Neural crest cell (in vitro differentiated cells): ENCODE results near the gene ERAP2. TPM values are rescaled to one million over a fixed set of nuclear protein-coding genes. Genes with fewer than 3 reads are reported as not detected.

Experiments used
- DNase-seq: peaks from one replicate; pipeline ENCODE4 v3.0.0; 2021; ENCODE audit warnings: low read depth, mixed read lengths, low spot score
- H3K27ac Mint-ChIP-seq: one replicate; pipeline ENCODE4 v1.8.0; 2021; ENCODE audit warnings: mild to moderate bottlenecking, mixed read lengths; ENCODE audit not compliant: unreplicated experiment
- H3K27me3 Mint-ChIP-seq: 2 replicates; pipeline ENCODE4 v1.8.0; 2021; ENCODE audit warnings: low read depth, mild to moderate bottlenecking, mixed read lengths
- H3K36me3 Mint-ChIP-seq: 2 replicates; pipeline ENCODE4 v1.8.0; 2021; ENCODE audit warnings: low read depth, mild to moderate bottlenecking, mixed read lengths
- H3K4me1 Mint-ChIP-seq: 2 replicates; pipeline ENCODE4 v1.8.0; 2021; ENCODE audit warnings: mixed read lengths
- H3K4me3 Mint-ChIP-seq: one replicate; pipeline ENCODE4 v1.8.0; 2021; ENCODE audit warnings: mild to moderate bottlenecking, mixed read lengths
- H3K9me3 Mint-ChIP-seq: 2 replicates; pipeline ENCODE4 v1.8.0; 2021; ENCODE audit warnings: mixed read lengths
- CTCF ChIP-seq: fragments of 200-600 bp; sonication (generic); conservative IDR thresholded peaks from 2 replicates; pipeline ENCODE4 v1.5.0; 2021; ENCODE audit warnings: antibody characterized with exemption, mild to moderate bottlenecking
- total RNA-seq: library from RNA; stranded (reverse); gene quantifications from 2 replicates; pipeline ENCODE4 v1.2.1, GENCODE V29; 2021

ERAP2 gene
- total RNA-seq, 1 donor from 2014 or later, result not detected

GRCh38 chr5:96940586-96940985 lies 64.3 kb downstream of the ERAP2 start:
- Mint-ChIP-seq H3K4me3 (peak overlapping the region; percentile 58), H3K9me3 (peaks cover 2% of the 10 kb centered on the region), H3K4me1 (peaks cover 14% of the 10 kb centered on the region), H3K27me3 (no peaks in the 10 kb centered on the region), H3K27ac (no peak overlapping the region), H3K36me3 (peaks cover 7% of the 10 kb centered on the region)
- no peak for DNase-seq
- no peak for TF ChIP-seq CTCF

GRCh38 chr5:96941140-96941539 lies 64.8 kb downstream of the ERAP2 start:
- peaks cover 2% of the 10 kb centered on the region for H3K9me3 Mint-ChIP-seq

GRCh38 chr5:96942078-96942477 lies 65.8 kb downstream of the ERAP2 start:
- H3K4me1 Mint-ChIP-seq, result peaks cover 8% of the 10 kb centered on the region
- H3K27me3 Mint-ChIP-seq, result no peaks in the 10 kb centered on the region
- no peak overlapping the region for H3K27ac Mint-ChIP-seq
- H3K9me3 Mint-ChIP-seq, result peaks cover 2% of the 10 kb centered on the region
- peaks cover 7% of the 10 kb centered on the region for H3K36me3 Mint-ChIP-seq
- DNase-seq, result no peak
- TF ChIP-seq CTCF, result no peak
- no peak overlapping the region for H3K4me3 Mint-ChIP-seq

More at GRCh38 chr5:96941140-96941539, 64.8 kb downstream of the ERAP2 start:
- no peak for DNase-seq
- Mint-ChIP-seq H3K4me3 (no peak overlapping the region), H3K4me1 (peaks cover 14% of the 10 kb centered on the region), H3K36me3 (peaks cover 7% of the 10 kb centered on the region), H3K27ac (no peak overlapping the region), H3K27me3 (no peaks in the 10 kb centered on the region)
- no peak for TF ChIP-seq CTCF

GRCh38 chr5:96942911-96943310 lies 66.6 kb downstream of the ERAP2 start:
- Mint-ChIP-seq H3K9me3 (peaks cover 2% of the 10 kb centered on the region), H3K27me3 (no peaks in the 10 kb centered on the region), H3K4me3 (no peak overlapping the region), H3K27ac (no peak overlapping the region), H3K4me1 (peaks cover 5% of the 10 kb centered on the region), H3K36me3 (peaks cover 7% of the 10 kb centered on the region)
- DNase-seq, result no peak
- TF ChIP-seq CTCF, result no peak

GRCh38 chr5:96943799-96944198 lies 67.5 kb downstream of the ERAP2 start:
- DNase-seq, result no peak
- peaks cover 2% of the 10 kb centered on the region for H3K9me3 Mint-ChIP-seq
- no peak overlapping the region for H3K27ac Mint-ChIP-seq
- TF ChIP-seq CTCF, result no peak
- no peaks in the 10 kb centered on the region for H3K27me3 Mint-ChIP-seq
- H3K36me3 Mint-ChIP-seq, result peaks cover 7% of the 10 kb centered on the region
- H3K4me3 Mint-ChIP-seq, result no peak overlapping the region
- H3K4me1 Mint-ChIP-seq, result no peaks in the 10 kb centered on the region
